HL-60/S4 treated with retinoic acid at 250 ng/mL for 4 days and 3 days (cell line): Measurements from ENCODE around the gene GIN1.
"Not testable (repeated sequence)": the region's sequence is repeated elsewhere in the genome, so short reads cannot be mapped to it uniquely, and the experiment has no call there.

Experiments
- in situ Hi-C: fragments of 300-500 bp; cut with MboI; formaldehyde crosslinking; loops from 2 replicates; pipeline ENCODE4 v1.7.0; 2022; ENCODE audit warnings: low sequenced_read_pairs

The GIN1 gene, protein sequence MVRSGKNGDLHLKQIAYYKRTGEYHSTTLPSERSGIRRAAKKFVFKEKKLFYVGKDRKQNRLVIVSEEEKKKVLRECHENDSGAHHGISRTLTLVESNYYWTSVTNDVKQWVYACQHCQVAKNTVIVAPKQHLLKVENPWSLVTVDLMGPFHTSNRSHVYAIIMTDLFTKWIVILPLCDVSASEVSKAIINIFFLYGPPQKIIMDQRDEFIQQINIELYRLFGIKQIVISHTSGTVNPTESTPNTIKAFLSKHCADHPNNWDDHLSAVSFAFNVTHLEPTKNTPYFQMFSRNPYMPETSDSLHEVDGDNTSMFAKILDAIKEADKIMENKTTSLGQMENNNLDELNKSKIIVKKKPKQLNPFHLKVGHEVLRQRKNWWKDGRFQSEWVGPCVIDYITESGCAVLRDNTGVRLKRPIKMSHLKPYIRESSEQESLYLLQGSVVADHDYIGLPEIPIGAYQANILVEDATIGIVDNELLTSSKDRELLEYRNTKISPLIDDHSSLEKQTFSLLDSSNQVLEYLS

DNA sequence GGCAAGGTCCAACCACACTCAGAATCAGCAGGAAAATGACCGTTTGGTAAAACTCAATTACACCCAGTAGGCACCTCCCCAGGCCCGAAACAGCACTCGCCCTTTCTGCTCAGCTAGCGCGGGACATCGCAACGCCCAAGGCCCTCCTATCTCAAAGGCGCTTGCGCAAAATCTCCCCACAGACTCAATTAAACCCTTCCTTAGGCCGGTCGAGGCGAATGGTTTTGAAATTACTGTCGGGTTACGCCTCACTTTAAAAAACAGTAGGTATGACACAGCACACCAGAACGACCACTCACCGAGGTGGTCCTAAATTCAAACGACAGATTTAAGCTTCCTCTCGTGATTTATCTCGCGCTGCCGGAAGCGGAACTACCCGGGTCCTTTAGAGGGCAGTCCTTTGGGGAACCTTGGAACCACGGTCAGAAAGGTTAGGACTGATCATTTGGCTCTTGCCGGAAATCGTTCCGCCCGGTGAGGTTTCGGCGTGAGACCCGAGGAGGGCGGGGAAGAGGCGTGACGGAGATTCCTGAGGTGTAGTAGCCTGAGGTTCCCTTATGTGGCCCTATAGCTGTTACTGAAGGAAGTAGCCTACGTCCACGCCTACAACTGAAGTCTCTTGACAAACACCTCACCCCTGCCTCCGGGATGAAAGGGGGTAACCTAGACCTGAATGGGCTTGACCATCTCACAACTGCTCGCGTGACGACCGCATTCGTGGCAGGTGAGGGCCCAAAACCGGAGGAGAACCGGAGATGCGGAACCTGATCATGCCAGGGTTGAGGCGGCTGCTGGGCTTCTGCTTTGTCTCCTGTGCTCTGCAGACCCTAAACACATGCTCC, at the start of gene GIN1, which contains the start of gene PPIP5K2:
GIN1 (minus strand) TSS at position 374 of the 842 bp plus-strand sequence. CDS start 11,431 bp downstream, outside the sequence.
PPIP5K2 (plus strand) TSS at position 537 of the 842 bp plus-strand sequence. CDS start 9,289 bp downstream, outside the sequence.
- in situ Hi-C loops = no loop called here

DNA sequence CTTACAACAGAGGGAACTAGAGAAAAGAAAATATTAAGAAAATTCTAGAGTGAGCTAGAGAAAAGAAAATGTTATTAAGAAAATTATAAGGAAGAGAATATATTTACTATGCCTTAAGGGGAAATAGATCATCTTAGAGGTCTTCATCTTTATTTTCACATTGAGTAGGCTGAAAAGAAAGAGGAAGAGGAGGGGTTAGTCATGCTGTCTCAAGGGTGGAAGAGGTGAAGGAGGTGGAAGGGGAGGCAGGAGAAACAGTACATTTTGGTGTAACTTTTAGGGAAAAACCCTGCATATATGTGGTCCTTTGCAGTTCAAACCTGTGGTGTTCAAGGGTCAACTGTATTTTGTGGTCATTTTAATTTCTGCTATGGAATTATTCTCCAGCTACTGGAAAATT, 46.8 kb upstream of the GIN1 start:
- in situ Hi-C loops = no loop called here

GRCh38 chr5:103151156-103151555, 31.2 kb upstream of the GIN1 start:
- in situ Hi-C loops = no loop called here

DNA sequence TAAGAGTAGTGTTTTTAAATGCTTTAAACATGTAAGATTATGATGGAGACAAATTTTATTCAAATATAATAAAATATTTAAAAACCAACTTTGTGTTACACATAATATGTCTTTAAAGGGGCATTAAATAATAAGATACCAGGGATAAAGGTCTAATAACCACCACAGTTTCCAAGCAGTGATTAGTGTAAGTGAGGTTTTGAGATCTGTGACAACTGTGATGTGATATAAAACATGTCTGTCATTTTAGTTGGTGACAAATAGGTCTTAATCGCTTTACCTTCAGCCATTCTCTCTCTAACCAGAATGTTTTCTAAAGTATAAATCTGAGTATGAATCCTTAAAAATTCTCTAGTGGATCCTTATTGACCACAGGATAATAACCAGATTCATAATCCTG, 28.3 kb upstream of the GIN1 start:
- in situ Hi-C loops = no loop called here

- in situ Hi-C loops = no loop called here
Measured at GRCh38 chr5:103145196-103145595, 25.3 kb upstream of the GIN1 start.

- in situ Hi-C loops = not testable (repeated sequence)
Measured at GRCh38 chr5:103142132-103142531, 22.2 kb upstream of the GIN1 start.

DNA sequence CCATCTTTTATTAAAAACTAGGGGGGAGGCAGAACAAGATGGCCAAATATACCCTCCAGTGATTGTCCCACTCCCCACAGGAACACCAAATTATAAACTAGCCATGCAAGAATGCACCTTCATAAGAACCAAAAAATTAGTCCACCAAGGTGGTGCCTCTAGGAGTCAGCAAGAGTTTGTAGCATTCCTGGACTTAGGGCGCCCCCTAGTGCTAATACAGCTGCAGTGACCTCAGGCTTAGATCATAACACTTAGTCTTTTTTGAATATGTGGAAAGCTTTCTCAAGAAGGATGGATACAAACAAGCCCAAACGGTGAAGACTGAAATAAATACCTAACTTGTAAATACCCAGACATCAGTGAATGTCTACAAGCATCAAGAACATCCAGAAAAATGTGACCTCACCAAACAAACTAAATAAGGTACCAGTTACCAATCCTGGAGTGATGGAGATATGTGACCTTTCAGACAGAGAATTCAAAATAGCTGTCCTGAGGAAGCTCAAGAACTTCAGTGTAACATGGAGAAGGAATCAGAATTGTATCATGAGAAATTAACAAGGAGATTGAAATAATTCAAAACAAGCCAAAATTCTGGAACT, 19.4 kb upstream of the GIN1 start:
- in situ Hi-C loops = no loop called here

DNA sequence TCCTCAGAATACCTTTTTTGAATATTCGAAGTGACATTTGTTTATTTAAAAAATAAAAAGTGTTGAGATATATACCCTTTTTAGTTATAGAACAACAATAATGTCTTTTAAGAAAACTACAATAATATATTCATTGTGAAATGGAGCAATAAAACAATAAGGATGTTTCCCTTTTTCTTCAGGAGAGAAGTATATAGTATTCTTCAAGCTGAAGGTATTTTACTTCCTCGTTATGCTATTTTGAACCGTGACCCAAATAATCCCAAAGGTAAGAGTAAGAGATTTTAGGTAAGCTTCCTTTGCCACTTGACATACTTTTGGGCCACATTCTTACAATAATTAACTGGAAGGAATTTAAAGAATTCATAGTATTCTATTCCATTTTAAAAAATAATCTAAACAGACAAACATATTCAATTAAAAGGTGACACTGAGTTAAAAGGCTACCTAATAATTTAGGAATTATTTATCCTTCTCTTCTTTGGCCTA, 18.3 kb upstream of the GIN1 start:
- in situ Hi-C loops = no loop called here

DNA sequence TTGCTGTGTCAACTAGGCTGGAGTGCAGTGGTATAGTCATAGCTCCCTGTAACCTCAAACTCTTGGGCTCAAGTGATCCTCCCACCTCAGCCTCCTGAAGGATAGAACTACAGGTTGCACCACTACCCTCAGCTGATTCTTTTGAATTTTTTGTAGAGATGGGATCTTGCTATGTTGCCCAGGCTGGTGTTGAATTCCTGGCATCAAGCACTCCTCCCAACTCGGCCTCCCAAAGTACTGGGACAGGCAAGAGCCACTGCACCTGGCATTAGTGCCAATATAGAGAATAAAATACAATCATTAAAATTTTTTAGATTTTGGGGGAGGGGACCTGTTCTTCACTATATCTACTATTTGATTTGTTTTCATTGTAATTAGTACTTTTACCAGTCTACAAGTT, 15.5 kb upstream of the GIN1 start:
- in situ Hi-C loops = no loop called here

DNA sequence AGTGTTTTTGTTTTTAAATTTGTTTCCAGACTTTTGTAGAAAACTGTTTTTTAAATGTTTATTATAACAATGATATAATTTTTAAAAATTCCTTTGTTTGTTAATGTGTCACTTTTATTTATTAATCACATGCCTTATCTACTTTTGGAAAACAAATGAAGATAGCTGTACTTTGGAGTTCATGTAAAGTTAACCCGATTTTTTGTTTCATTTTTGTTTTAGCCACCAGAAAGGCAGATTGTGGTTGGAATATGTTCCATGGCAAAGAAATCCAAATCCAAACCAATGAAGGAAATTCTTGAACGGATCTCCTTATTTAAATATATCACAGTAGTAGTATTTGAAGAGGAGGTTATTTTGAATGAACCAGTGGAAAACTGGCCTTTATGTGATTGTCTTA, 13.3 kb upstream of the GIN1 start:
- in situ Hi-C loops = no loop called here

- in situ Hi-C loops = no loop called here
Measured at GRCh38 chr5:103132684-103133083, 12.7 kb upstream of the GIN1 start.

- in situ Hi-C loops = no loop called here
Measured at GRCh38 chr5:103128202-103128601, 8.3 kb upstream of the GIN1 start.

GRCh38 chr5:103127292-103127817, 7.4 kb upstream of the GIN1 start:
- in situ Hi-C loops = no loop called here

DNA sequence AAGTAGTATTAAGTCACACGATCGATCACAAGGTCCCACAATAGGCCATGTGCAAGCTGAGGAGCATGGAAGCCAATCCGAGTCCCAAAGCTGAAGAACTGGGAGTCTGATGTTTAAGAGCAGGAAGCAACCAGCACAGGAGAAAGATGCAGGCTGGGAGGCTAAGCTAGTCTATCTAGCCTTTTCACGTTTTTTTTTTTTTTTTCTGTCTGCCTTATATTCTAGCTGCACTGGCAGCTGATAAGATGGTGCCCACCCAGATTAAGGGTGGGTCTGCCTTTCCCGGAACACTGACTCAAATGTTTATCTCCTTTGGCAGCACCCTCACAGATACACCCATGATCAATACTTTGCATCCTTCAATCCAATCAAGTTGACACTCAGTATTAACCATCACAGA, 6.6 kb upstream of the GIN1 start:
- in situ Hi-C loops = no loop called here

GRCh38 chr5:103122242-103122641, 2.3 kb upstream of the GIN1 start:
- in situ Hi-C loops = no loop called here

GRCh38 chr5:103120607-103121200, 766 bp upstream of the GIN1 start:
- in situ Hi-C loops = no loop called here

DNA sequence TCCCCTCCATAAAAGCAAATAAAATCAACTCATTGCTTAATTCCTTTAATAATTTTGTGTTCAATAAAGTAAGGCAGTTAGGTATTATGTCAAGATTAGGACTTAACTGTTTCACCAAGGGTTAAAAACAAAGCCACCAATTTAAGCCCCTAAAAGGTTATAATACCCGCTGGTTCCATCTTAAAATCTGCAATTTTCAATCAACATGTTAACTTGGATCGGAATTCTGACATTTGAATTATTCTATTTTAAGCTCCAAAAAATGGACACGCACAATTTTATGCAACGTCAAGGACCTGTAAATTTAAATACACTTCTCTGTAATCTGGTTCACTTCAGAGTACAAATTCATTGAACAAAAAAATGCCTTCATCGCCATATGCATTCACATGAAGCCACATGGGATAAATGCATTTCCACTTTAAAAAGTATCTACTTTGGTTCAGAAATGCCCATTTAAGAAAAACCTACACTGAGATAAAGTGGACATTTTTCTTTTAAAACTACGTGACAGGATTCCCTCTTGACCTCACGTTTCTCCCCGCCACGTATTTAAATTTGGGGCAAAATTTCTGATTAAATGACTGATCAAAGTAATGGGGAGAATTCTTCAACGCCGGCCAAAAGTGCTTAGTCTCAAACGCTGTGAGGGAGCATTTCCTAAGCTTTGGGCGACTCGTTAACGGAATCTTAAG, 721 bp downstream of the GIN1 start:
- in situ Hi-C loops = no loop called here

DNA sequence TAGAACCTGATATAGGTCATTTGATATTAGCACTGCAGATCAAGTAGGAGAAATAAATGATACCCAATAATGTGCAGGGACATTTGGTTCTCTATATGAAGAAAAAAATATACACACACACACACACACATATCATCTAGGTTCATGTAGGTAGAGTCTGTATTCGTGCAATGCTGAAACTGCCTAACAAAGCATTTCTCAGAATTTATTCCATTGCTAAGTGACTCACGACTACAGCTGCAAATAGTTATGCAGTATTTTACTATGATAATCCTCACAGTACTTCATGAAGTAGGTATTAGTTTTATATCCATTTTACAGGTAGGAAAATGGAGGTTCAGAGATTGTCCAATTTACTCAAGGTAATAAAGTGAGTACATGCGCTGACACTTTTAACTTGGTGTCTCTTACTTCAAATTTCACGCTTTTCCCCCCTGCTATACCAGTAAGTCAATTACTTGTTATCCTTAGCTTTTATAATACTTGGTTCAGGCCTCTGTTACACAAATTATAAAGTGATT, 2.4 kb downstream of the GIN1 start:
- in situ Hi-C loops = no loop called here

GRCh38 chr5:103114440-103114839, 5.5 kb downstream of the GIN1 start:
- in situ Hi-C loops = no loop called here

GRCh38 chr5:103112910-103113309, 7.0 kb downstream of the GIN1 start:
- in situ Hi-C loops = no loop called here
